Measurements from ENCODE around the gene ESRRA.

DNA sequence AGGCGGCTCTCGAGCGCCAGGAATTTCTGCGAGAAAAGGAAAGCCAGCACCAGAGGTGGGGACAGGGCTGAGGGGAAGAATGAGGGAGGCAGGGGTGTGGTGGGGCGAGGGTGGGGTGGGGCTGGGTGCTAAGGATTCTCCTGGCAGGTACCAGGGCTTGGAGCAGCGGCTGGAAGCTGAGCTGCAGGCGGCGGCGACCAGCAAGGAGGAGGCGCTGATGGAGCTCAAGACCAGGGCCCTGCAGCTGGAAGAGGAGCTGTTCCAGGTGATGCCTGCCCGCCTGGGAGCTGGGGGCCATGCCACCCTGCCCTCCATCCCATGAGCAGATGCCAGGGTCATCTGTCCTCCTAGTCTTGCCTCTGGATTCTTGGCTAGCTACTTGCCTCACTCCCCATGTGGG lies 44.1 kb downstream of the ESRRA start:
- TF ChIP-seq POLR2A (IDR thresholded peaks at IDR 0.05) (no peak), EP300 (IDR thresholded peaks at IDR 0.05) (no peak)
- TF ChIP-seq, protein P1, sequence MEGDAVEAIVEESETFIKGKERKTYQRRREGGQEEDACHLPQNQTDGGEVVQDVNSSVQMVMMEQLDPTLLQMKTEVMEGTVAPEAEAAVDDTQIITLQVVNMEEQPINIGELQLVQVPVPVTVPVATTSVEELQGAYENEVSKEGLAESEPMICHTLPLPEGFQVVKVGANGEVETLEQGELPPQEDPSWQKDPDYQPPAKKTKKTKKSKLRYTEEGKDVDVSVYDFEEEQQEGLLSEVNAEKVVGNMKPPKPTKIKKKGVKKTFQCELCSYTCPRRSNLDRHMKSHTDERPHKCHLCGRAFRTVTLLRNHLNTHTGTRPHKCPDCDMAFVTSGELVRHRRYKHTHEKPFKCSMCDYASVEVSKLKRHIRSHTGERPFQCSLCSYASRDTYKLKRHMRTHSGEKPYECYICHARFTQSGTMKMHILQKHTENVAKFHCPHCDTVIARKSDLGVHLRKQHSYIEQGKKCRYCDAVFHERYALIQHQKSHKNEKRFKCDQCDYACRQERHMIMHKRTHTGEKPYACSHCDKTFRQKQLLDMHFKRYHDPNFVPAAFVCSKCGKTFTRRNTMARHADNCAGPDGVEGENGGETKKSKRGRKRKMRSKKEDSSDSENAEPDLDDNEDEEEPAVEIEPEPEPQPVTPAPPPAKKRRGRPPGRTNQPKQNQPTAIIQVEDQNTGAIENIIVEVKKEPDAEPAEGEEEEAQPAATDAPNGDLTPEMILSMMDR (IDR thresholded peaks at IDR 0.05), result no peak

Data from stomach (tissue), 4 donors.